K562 (cell line): ENCODE measurements around the gene C1orf105.

Source experiments
- CTCF ChIP-seq, 3 experiments: IDR thresholded peaks in 2 of 3; conservative IDR thresholded peaks in 1 of 3; 2 replicates each; pipeline ENCODE4 v1.5.1; 2011 to 2012; ENCODE audit warnings: low read length in 3 of 3, mild to moderate bottlenecking in 3 of 3, control low read depth in 2 of 3, improper control_type of control experiment in 1 of 3, inconsistent platforms in 1 of 3, low read depth in 1 of 3, mixed read lengths in 1 of 3, moderate library complexity in 1 of 3; ENCODE audit not compliant: insufficient read depth in 2 of 3
- FOXP1 ChIP-seq: sonication (generic); formaldehyde crosslinking; IDR thresholded peaks from 2 replicates; pipeline ENCODE4 v1.8.0; 2022; ENCODE audit warnings: mild to moderate bottlenecking, missing genetic modification reagents
- IFI16 ChIP-seq: fragments of 250-450 bp; sonication (Bioruptor Pico); IDR thresholded peaks from 2 replicates; pipeline ENCODE4 v2.1.2; 2022; ENCODE audit warnings: mild to moderate bottlenecking, inconsistent platforms
- POLR2AphosphoS5 ChIP-seq: IDR thresholded peaks from 2 replicates; pipeline ENCODE4 v1.6.1; 2011; ENCODE audit warnings: mild to moderate bottlenecking, low read depth, low read length, moderate library complexity; ENCODE audit not compliant: control insufficient read depth, insufficient read depth
- RAD21 ChIP-seq, 2 experiments: fragments of 250-450 bp in 1 of 2; fragments of 450-650 bp in 1 of 2; sonication (Bioruptor Pico) in 1 of 2; formaldehyde crosslinking in 1 of 2; IDR thresholded peaks in 1 of 2; conservative IDR thresholded peaks in 1 of 2; 2 replicates each; pipeline versions ENCODE4 v1.4.0 to v1.8.0; 2020 to 2022; ENCODE audit warnings: mild to moderate bottlenecking in 2 of 2, moderate library complexity in 1 of 2
- YBX1 ChIP-seq: fragments of 450-650 bp; IDR thresholded peaks from 2 replicates; pipeline ENCODE4 v1.7.1; 2016; ENCODE audit warnings: mild to moderate bottlenecking
- ZC3H4 ChIP-seq: sonication (generic); formaldehyde crosslinking; IDR thresholded peaks from 2 replicates; pipeline ENCODE4 v1.9.0; 2021; ENCODE audit warnings: missing genetic modification reagents, borderline replicate concordance
- ZNF23 ChIP-seq: fragments of 250-450 bp; sonication (Bioruptor Pico); IDR thresholded peaks from 2 replicates; pipeline ENCODE4 v1.4.0; 2020; ENCODE audit warnings: mild to moderate bottlenecking
- TF ChIP-seq, protein P1 (sequence below): sonication (generic); formaldehyde crosslinking; IDR thresholded peaks from 2 replicates; pipeline ENCODE4 v1.8.1; 2023; ENCODE audit warnings: mild to moderate bottlenecking, missing genetic modification reagents

- TF ChIP-seq ZC3H4 (no peak), FOXP1 (CRISPR knock-in tag) (no peak), CTCF (IDR thresholded peaks at IDR 0.05 in 2 of 3, conservative IDR thresholded peaks at IDR 0.05 in 1 of 3; ENCODE audit: insufficient read depth in 2 of 3, low read depth in 1 of 3, low read length in 3 of 3) (no peak; a peak in 1 of 6 replicates), ZNF23 (CRISPR knock-in tag) (no peak), YBX1 (no peak), POLR2AphosphoS5 (no peak), RAD21 (CRISPR knock-in tag; conservative IDR thresholded peaks at IDR 0.05 in 1 of 2, IDR thresholded peaks at IDR 0.05 in 1 of 2) (no peak; a peak in 1 of 4 replicates), IFI16 (CRISPR knock-in tag) (no peak)
- TF ChIP-seq, protein P1, sequence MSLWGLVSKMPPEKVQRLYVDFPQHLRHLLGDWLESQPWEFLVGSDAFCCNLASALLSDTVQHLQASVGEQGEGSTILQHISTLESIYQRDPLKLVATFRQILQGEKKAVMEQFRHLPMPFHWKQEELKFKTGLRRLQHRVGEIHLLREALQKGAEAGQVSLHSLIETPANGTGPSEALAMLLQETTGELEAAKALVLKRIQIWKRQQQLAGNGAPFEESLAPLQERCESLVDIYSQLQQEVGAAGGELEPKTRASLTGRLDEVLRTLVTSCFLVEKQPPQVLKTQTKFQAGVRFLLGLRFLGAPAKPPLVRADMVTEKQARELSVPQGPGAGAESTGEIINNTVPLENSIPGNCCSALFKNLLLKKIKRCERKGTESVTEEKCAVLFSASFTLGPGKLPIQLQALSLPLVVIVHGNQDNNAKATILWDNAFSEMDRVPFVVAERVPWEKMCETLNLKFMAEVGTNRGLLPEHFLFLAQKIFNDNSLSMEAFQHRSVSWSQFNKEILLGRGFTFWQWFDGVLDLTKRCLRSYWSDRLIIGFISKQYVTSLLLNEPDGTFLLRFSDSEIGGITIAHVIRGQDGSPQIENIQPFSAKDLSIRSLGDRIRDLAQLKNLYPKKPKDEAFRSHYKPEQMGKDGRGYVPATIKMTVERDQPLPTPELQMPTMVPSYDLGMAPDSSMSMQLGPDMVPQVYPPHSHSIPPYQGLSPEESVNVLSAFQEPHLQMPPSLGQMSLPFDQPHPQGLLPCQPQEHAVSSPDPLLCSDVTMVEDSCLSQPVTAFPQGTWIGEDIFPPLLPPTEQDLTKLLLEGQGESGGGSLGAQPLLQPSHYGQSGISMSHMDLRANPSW (CRISPR knock-in tag) = no peak
Measured at GRCh38 chr1:172399756-172400721, 20.4 kb upstream of the C1orf105 start.
